DND-41 (cell line): ENCODE results near the gene QRICH1.
A peak's percentile ranks its signal among the peaks of the same experiment; 100 is the strongest.

Source experiments
- ATAC-seq: fragments of 200-7000 bp; cut with Tn5 transposase; 3 replicates; pipeline ENCODE4 v1.9.1; 2021; ENCODE audit warnings: low read depth; ENCODE audit not compliant: insufficient read depth
- DNase-seq: peaks from one replicate; pipeline ENCODE4 v3.0.0-alpha.2; 2020
- H2AFZ ChIP-seq: 2 replicates; pipeline ENCODE4 v1.6.0; 2012; ENCODE audit warnings: low read depth, low read length
- H3K27ac ChIP-seq: 2 replicates; pipeline ENCODE4 v1.5.1; 2012; ENCODE audit warnings: low read length, inconsistent platforms
- H3K27me3 ChIP-seq: fragments of 200-600 bp; sonication (generic); 2 replicates; pipeline ENCODE4 v1.6.0; 2012; ENCODE audit warnings: low read length, mild to moderate bottlenecking, inconsistent platforms; ENCODE audit not compliant: insufficient read depth, poor library complexity
- H3K36me3 ChIP-seq: 2 replicates; pipeline ENCODE4 v1.5.1; 2012; ENCODE audit warnings: low read length, inconsistent platforms; ENCODE audit not compliant: insufficient read depth
- H3K4me1 ChIP-seq: 2 replicates; pipeline ENCODE4 v1.5.1; 2012; ENCODE audit warnings: mild to moderate bottlenecking, low read length; ENCODE audit not compliant: insufficient read depth
- H3K4me2 ChIP-seq: 2 replicates; pipeline ENCODE4 v1.6.0; 2012; ENCODE audit warnings: mild to moderate bottlenecking, moderate library complexity, low read length, inconsistent platforms; ENCODE audit not compliant: insufficient read depth
- H3K4me3 ChIP-seq, 2 experiments: fragments of 200-600 bp in 1 of 2; shearing (Covaris generic) in 1 of 2; 2 replicates each; pipeline ENCODE4 v1.5.1; 2012 to 2016; ENCODE audit warnings: inconsistent platforms in 2 of 2, low read length in 2 of 2, mild to moderate bottlenecking in 2 of 2, low read depth in 1 of 2, moderate library complexity in 1 of 2
- H3K79me2 ChIP-seq: 2 replicates; pipeline ENCODE4 v1.6.0; 2012; ENCODE audit warnings: low read length, inconsistent platforms; ENCODE audit not compliant: insufficient read depth
- H3K9ac ChIP-seq: 2 replicates; pipeline ENCODE4 v1.6.0; 2012; ENCODE audit warnings: low read depth, mild to moderate bottlenecking, inconsistent platforms, low read length, moderate library complexity
- H3K9me3 ChIP-seq: 2 replicates; pipeline ENCODE4 v1.5.1; 2012; ENCODE audit warnings: low read length, moderate library complexity, mild to moderate bottlenecking, inconsistent platforms; ENCODE audit not compliant: insufficient read depth, severe bottlenecking
- H4K20me1 ChIP-seq: 2 replicates; pipeline ENCODE4 v1.6.0; 2012; ENCODE audit warnings: low read length; ENCODE audit not compliant: insufficient read depth
- EZH2 ChIP-seq: IDR thresholded peaks from 3 replicates; pipeline ENCODE4 v1.6.1; 2012; ENCODE audit warnings: borderline replicate concordance, low read depth, mild to moderate bottlenecking, moderate library complexity, low read length, inconsistent platforms; ENCODE audit not compliant: severe bottlenecking
- TF ChIP-seq, protein P1 (sequence below): IDR thresholded peaks from 2 replicates; pipeline ENCODE4 v1.5.1; 2012; ENCODE audit warnings: borderline replicate concordance, low read length, moderate library complexity, mild to moderate bottlenecking; ENCODE audit not compliant: poor library complexity, severe bottlenecking; ENCODE audit errors: extremely low read depth

Gene QRICH1

DNA sequence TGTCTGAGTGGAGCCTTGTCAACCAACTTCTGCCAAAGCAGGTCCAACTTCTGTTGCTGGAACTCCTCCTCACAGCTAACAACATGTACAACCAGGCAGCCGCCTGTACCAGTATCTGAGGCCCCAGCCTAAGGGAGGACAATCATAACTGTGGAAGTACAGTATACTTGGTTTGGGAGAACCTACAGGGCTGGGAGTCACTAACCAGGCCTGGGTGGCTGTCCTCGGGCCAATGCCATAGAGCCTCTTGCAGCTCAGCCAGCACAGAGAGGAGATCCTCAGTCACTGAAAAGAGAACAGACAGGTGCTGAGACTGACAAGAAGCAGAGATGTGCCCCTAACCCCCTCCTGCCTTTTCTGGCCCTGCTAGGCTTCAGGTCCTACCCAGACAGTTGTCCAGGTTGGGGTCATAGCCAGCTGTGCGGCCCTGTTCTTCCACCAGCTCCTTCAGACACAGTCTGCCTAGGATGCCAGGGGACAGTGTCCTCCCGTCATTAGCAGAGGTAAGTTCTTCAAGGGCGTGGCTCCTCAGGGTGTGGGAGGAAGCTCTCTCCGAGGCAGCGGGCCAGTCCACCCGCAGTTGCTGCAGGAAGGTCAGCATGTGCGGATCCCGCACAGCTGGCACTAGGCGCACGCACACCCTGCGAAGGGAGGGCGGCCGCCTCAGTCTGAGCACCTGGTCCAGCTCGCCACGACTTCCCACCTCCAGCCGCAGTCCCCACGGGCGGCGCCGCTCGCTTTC lies 76.5 kb downstream of the QRICH1 start:
- H3K9ac ChIP-seq: peak overlapping the region; percentile 64
- no peak for ATAC-seq
- H2AFZ ChIP-seq: peak overlapping the region; percentile 73; the same call in 1 of the 2 replicates
- H3K27me3 ChIP-seq: no peaks in the 10 kb centered on the region
- peaks cover 48% of the 10 kb centered on the region for H3K36me3 ChIP-seq
- H3K4me2 ChIP-seq: peak overlapping the region; percentile 95
- peaks cover 53% of the 10 kb centered on the region for H4K20me1 ChIP-seq
- peaks cover 41% of the 10 kb centered on the region for H3K79me2 ChIP-seq
- no peak for DNase-seq
- no peaks in the 10 kb centered on the region for H3K9me3 ChIP-seq
- no peak overlapping the region for H3K27ac ChIP-seq
- no peak for TF ChIP-seq EZH2
- TF ChIP-seq, protein P1, sequence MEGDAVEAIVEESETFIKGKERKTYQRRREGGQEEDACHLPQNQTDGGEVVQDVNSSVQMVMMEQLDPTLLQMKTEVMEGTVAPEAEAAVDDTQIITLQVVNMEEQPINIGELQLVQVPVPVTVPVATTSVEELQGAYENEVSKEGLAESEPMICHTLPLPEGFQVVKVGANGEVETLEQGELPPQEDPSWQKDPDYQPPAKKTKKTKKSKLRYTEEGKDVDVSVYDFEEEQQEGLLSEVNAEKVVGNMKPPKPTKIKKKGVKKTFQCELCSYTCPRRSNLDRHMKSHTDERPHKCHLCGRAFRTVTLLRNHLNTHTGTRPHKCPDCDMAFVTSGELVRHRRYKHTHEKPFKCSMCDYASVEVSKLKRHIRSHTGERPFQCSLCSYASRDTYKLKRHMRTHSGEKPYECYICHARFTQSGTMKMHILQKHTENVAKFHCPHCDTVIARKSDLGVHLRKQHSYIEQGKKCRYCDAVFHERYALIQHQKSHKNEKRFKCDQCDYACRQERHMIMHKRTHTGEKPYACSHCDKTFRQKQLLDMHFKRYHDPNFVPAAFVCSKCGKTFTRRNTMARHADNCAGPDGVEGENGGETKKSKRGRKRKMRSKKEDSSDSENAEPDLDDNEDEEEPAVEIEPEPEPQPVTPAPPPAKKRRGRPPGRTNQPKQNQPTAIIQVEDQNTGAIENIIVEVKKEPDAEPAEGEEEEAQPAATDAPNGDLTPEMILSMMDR: no peak
- H3K4me3 ChIP-seq: peak overlapping the region; percentile 56 to 94; a peak in 3 of 4 replicates
- H3K4me1 ChIP-seq: peaks cover 38% of the 10 kb centered on the region

DNA sequence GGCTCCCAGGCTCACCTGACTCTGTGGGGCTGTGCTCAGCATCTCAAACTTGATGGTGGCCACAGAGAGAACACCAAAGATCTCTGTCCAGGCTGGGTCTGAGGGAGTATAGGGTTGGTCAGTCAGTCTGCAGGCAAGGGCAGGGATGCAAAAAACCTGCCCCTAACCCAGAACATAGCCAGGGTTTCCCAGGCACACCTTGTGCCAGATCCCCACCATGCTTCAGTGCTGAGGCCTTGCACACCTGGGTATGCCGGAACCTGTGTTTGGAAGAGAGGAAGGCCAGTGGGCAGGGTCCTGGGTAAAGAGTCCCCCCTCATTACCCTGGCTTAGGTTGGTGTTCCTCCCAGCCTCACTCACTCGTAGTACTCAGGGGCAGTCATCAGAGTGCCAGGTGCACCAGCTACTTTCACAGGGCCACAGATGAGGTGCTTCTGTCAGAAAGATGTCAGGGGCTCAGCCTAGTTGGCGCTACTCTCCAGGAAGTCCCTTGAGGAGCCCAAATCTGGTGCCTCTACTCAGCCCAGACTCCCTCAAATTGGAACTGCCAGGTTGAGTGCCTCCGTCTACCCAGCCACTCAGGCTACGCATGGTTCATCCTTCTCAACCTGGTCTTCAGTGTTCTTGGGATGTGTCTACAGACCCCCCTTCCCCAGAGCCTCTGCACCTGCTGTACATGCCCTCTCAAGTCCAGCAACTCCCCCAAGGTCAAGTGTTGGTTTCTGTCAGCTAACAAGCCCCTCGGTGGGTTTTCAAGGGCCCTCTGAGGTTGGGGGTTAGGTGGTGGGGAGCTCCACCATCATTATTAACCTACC lies 77.2 kb downstream of the QRICH1 start:
- DNase-seq: no peak
- peak overlapping the region in 1 of 2 experiments; percentile 94; a peak in 1 of 4 replicates for H3K4me3 ChIP-seq
- peak overlapping the region; percentile 95; the same call in 1 of the 2 replicates for H3K4me2 ChIP-seq

DNA sequence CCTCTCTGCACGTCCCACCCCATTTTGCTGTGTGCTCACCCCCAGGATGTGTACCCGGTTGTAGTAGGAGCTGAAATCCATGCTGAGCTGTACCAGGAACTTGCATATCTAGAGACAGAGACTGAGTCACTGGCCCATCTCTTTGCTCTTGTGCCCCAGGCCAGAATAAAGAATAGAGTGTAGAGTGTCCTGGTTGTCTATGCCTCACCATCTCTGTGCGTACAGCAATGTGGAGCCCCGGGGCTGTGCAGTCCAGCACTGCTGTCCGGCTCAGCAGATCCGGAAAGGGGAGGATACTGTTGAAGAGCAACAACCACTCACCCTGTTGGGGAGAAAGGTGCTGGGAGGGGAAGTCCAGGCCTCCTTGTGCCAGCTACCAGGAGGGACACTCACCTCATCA lies 78.1 kb downstream of the QRICH1 start:
- Histone ChIP-seq H3K4me1 (peaks cover 37% of the 10 kb centered on the region), H3K27ac (no peak overlapping the region), H3K4me2 (no peak overlapping the region), H2AFZ (no peak overlapping the region), H4K20me1 (peaks cover 68% of the 10 kb centered on the region), H3K36me3 (peaks cover 58% of the 10 kb centered on the region), H3K4me3 (no peak overlapping the region), H3K9ac (no peak overlapping the region), H3K79me2 (peaks cover 47% of the 10 kb centered on the region), H3K27me3 (no peaks in the 10 kb centered on the region), H3K9me3 (no peaks in the 10 kb centered on the region)
- TF ChIP-seq, protein P1: no peak
- no peak for TF ChIP-seq EZH2
- ATAC-seq: no peak
- DNase-seq: no peak

More for the DNA sequence above, 77.2 kb downstream of the QRICH1 start:
- peaks cover 52% of the 10 kb centered on the region for H3K36me3 ChIP-seq
- no peak for ATAC-seq
- H3K79me2 ChIP-seq: peaks cover 44% of the 10 kb centered on the region
- H2AFZ ChIP-seq: no peak overlapping the region
- peaks cover 59% of the 10 kb centered on the region for H4K20me1 ChIP-seq
- no peak for TF ChIP-seq EZH2
- TF ChIP-seq, protein P1: no peak
- no peaks in the 10 kb centered on the region for H3K9me3 ChIP-seq
- H3K9ac ChIP-seq: no peak overlapping the region
- H3K27me3 ChIP-seq: no peaks in the 10 kb centered on the region
- H3K4me1 ChIP-seq: peaks cover 37% of the 10 kb centered on the region
- H3K27ac ChIP-seq: no peak overlapping the region
